H9 (cell line): ENCODE results near the gene EXOC3L1. TPM values are rescaled to one million over a fixed set of nuclear protein-coding genes. Genes with fewer than 3 reads are reported as not detected.

Experiments
- DNase-seq: peaks from one replicate; pipeline ENCODE4 v3.0.0-alpha.2; 2017
- H2AFZ ChIP-seq: one replicate; pipeline ENCODE4 v1.6.1; 2013; ENCODE audit warnings: mild to moderate bottlenecking, low read length, control low read depth, moderate library complexity
- H2AK5ac ChIP-seq: 2 replicates; pipeline ENCODE4 v1.6.1; 2013; ENCODE audit warnings: low read length, control low read depth, mixed read lengths; ENCODE audit not compliant: insufficient read length
- H2BK120ac ChIP-seq: one replicate; pipeline ENCODE4 v1.6.1; 2013; ENCODE audit warnings: low read depth, mild to moderate bottlenecking, low read length, control low read depth, inconsistent platforms; ENCODE audit not compliant: poor library complexity, severe bottlenecking
- H2BK12ac ChIP-seq: 2 replicates; pipeline ENCODE4 v1.6.1; 2013; ENCODE audit warnings: low read length, control low read depth, mixed read lengths, low read depth; ENCODE audit not compliant: insufficient read length
- H2BK15ac ChIP-seq: 2 replicates; pipeline ENCODE4 v1.6.1; 2013; ENCODE audit warnings: low read depth, low read length, control low read depth
- H2BK20ac ChIP-seq: one replicate; pipeline ENCODE4 v1.6.1; 2013; ENCODE audit warnings: low read depth, mild to moderate bottlenecking, low read length, control low read depth, inconsistent platforms; ENCODE audit not compliant: poor library complexity, severe bottlenecking
- H2BK5ac ChIP-seq: 2 replicates; pipeline ENCODE4 v1.6.1; 2013; ENCODE audit warnings: low read length, control low read depth, mixed read lengths; ENCODE audit not compliant: insufficient read length
- H3K14ac ChIP-seq: 2 replicates; pipeline ENCODE4 v1.6.1; 2013; ENCODE audit warnings: low read length, control low read depth; ENCODE audit not compliant: insufficient read depth
- H3K18ac ChIP-seq: 2 replicates; pipeline ENCODE4 v1.6.1; 2013; ENCODE audit warnings: low read depth, mild to moderate bottlenecking, mixed read lengths, low read length, control low read depth; ENCODE audit not compliant: insufficient read length
- H3K23ac ChIP-seq: 2 replicates; pipeline ENCODE4 v1.6.1; 2013; ENCODE audit warnings: low read length, control low read depth, mixed read lengths, low read depth; ENCODE audit not compliant: insufficient read length
- H3K23me2 ChIP-seq: 2 replicates; pipeline ENCODE4 v1.6.1; 2013; ENCODE audit warnings: low read depth, mild to moderate bottlenecking, mixed read lengths, low read length, control low read depth; ENCODE audit not compliant: insufficient read length, poor library complexity, severe bottlenecking
- H3K27ac ChIP-seq: 2 replicates; pipeline ENCODE4 v1.5.1; 2013; ENCODE audit warnings: low read length, control low read depth, mixed read lengths, low read depth; ENCODE audit not compliant: insufficient read length
- H3K27me3 ChIP-seq: 2 replicates; pipeline ENCODE4 v1.6.1; 2013; ENCODE audit warnings: low read length, control low read depth, inconsistent platforms; ENCODE audit not compliant: insufficient read depth
- H3K4ac ChIP-seq: 2 replicates; pipeline ENCODE4 v1.6.1; 2013; ENCODE audit warnings: low read depth, mild to moderate bottlenecking, control low read depth, inconsistent platforms, low read length, moderate library complexity
- H3K4me1 ChIP-seq: 2 replicates; pipeline ENCODE4 v1.6.1; 2013; ENCODE audit warnings: low read length, control low read depth, inconsistent platforms; ENCODE audit not compliant: insufficient read depth
- H3K4me2 ChIP-seq: 2 replicates; pipeline ENCODE4 v1.6.1; 2013; ENCODE audit warnings: low read length, control low read depth, mixed read lengths; ENCODE audit not compliant: insufficient read length, insufficient read depth
- H3K56ac ChIP-seq: 2 replicates; pipeline ENCODE4 v1.6.1; 2013; ENCODE audit warnings: low read depth, mild to moderate bottlenecking, mixed read lengths, low read length, control low read depth; ENCODE audit not compliant: insufficient read length
- H3K79me1 ChIP-seq: 2 replicates; pipeline ENCODE4 v1.6.1; 2013; ENCODE audit warnings: low read depth, mild to moderate bottlenecking, moderate library complexity, low read length, control low read depth, inconsistent platforms; ENCODE audit not compliant: insufficient read depth, poor library complexity, severe bottlenecking
- H3K79me2 ChIP-seq: 2 replicates; pipeline ENCODE4 v1.6.1; 2013; ENCODE audit warnings: low read length, control low read depth, inconsistent platforms; ENCODE audit not compliant: insufficient read depth
- H3K9ac ChIP-seq: 2 replicates; pipeline ENCODE4 v1.6.1; 2013; ENCODE audit warnings: low read length, control low read depth, mixed read lengths; ENCODE audit not compliant: insufficient read length; ENCODE audit errors: extremely low read depth
- H3K9me3 ChIP-seq: one replicate; pipeline ENCODE4 v1.6.1; 2013; ENCODE audit warnings: low read depth, low read length, inconsistent platforms; ENCODE audit not compliant: control insufficient read depth
- H3T11ph ChIP-seq: one replicate; pipeline ENCODE4 v1.6.1; 2013; ENCODE audit warnings: mild to moderate bottlenecking, low read length, control low read depth, inconsistent platforms
- H4K20me1 ChIP-seq: one replicate; pipeline ENCODE4 v1.6.1; 2013; ENCODE audit not compliant: control insufficient read depth, insufficient read length, insufficient read depth
- H4K5ac ChIP-seq: 2 replicates; pipeline ENCODE4 v1.6.1; 2013; ENCODE audit warnings: low read depth, mild to moderate bottlenecking, mixed read lengths, low read length, control low read depth; ENCODE audit not compliant: insufficient read length
- H4K8ac ChIP-seq: replicated peaks from 2 replicates; pipeline ENCODE4 v1.6.1; 2013; ENCODE audit warnings: low read length, control low read depth, mixed read lengths, low read depth; ENCODE audit not compliant: insufficient read length
- H4K91ac ChIP-seq: 2 replicates; pipeline ENCODE4 v1.6.1; 2013; ENCODE audit warnings: low read depth, mild to moderate bottlenecking, moderate library complexity, mixed read lengths, low read length, control low read depth; ENCODE audit not compliant: insufficient read length
- H3K27ac Mint-ChIP-seq, 3 experiments: 2 replicates in 2 of 3; 3 replicates in 1 of 3; pipeline ENCODE4 v1.8.0; 2020 to 2021; ENCODE audit warnings: mixed read lengths in 3 of 3, mild to moderate bottlenecking in 1 of 3, moderate library complexity in 1 of 3
- H3K27me3 Mint-ChIP-seq: 2 replicates; pipeline ENCODE4 v1.8.0; 2021; ENCODE audit warnings: low read depth, mild to moderate bottlenecking, moderate library complexity, mixed read lengths
- H3K36me3 Mint-ChIP-seq, 3 experiments: 2 replicates in 2 of 3; 3 replicates in 1 of 3; pipeline ENCODE4 v1.8.0; 2020 to 2021; ENCODE audit warnings: low read depth in 3 of 3, mixed read lengths in 3 of 3; ENCODE audit not compliant: insufficient read depth in 1 of 3
- H3K4me1 Mint-ChIP-seq, 2 experiments: 2 replicates each; pipeline ENCODE4 v1.8.0; 2020; ENCODE audit warnings: mixed read lengths in 2 of 2
- H3K4me3 Mint-ChIP-seq, 2 experiments: 2 replicates in 1 of 2; 3 replicates in 1 of 2; pipeline ENCODE4 v1.8.0; 2020 to 2021; ENCODE audit warnings: mild to moderate bottlenecking in 2 of 2, mixed read lengths in 2 of 2, moderate library complexity in 1 of 2
- H3K9me3 Mint-ChIP-seq, 2 experiments: 2 replicates in 1 of 2; 3 replicates in 1 of 2; pipeline ENCODE4 v1.8.0; 2020; ENCODE audit warnings: mild to moderate bottlenecking in 2 of 2, mixed read lengths in 2 of 2, moderate library complexity in 1 of 2
- WGBS: extraction: QIAGEN DNeasy Blood & Tissue Kit; methylation state at CpG from one replicate; pipeline ENCODE4 v1.1.7; 2013; ENCODE audit warnings: missing lambda C conversion rate, low lambda C conversion rate, mixed read lengths; ENCODE audit not compliant: insufficient read length; ENCODE audit errors: extremely low coverage; 5-methylcytosine and 5-hydroxymethylcytosine counted together
- total RNA-seq: library from RNA; stranded (reverse); gene quantifications from 2 replicates; pipeline ENCODE4 v1.2.1, GENCODE V29; 2021
- TF ChIP-seq, protein P1 (sequence below): fragments of 200-600 bp; sonication (generic); conservative IDR thresholded peaks from 3 replicates; pipeline ENCODE4 v1.8.0; 2021; ENCODE audit warnings: antibody characterized with exemption, mild to moderate bottlenecking

EXOC3L1 gene
- total RNA-seq, 1 experiment from 2014 or later = 3.3 TPM

DNA sequence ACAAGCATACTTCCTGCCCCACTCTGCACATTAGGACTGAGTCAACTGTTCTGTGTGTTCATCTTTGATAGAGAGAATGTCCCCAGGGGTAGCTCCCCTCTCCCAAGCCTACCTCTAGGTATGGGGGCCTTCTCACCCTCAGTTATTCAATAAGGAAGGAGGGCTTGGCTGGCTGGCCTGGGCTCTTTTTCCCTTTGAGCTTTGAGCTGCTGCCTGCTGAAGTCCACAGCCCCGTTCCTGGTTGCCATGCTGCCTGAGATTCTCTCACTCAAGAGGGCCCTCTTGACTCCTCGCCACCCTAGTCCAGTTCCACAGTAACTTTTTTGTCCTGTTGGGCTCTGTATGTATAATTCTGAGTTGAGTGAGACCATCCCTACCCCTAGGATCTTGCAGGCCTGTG is 44.2 kb downstream of the EXOC3L1 start:
- peaks cover 3% of the 10 kb centered on the region in 2 experiments; a peak in 2 of 4 replicates for H3K4me1 Mint-ChIP-seq

More for the DNA sequence above, 44.2 kb downstream of the EXOC3L1 start:
- Histone ChIP-seq H3K14ac (no peak overlapping the region), H2AFZ (no peak overlapping the region), H4K5ac (no peak overlapping the region), H3K56ac (no peak overlapping the region), H4K20me1 (no peaks in the 10 kb centered on the region), H3K4me1 (no peaks in the 10 kb centered on the region), H2BK5ac (no peak overlapping the region), H2BK20ac (no peak overlapping the region), H3K9ac (no peak overlapping the region), H3K79me2 (no peaks in the 10 kb centered on the region), H2AK5ac (no peak overlapping the region), H2BK120ac (no peak overlapping the region), H3T11ph (no peak overlapping the region), H3K23me2 (no peaks in the 10 kb centered on the region), H3K4me2 (no peak overlapping the region), H3K18ac (no peak overlapping the region), H3K79me1 (no peaks in the 10 kb centered on the region), H2BK12ac (no peak overlapping the region), H3K23ac (no peak overlapping the region), H4K8ac (no peak overlapping the region), H3K4ac (no peak overlapping the region), H2BK15ac (no peak overlapping the region), H3K27ac (no peak overlapping the region), H3K9me3 (no peaks in the 10 kb centered on the region), H3K27me3 (no peaks in the 10 kb centered on the region), H4K91ac (no peak overlapping the region)
- H3K36me3 Mint-ChIP-seq = peaks cover 21 to 75% (median 75%) of the 10 kb centered on the region in 3 experiments
- peak overlapping the region in 1 of 3 experiments; percentile 39; a peak in 1 of 7 replicates for H3K27ac Mint-ChIP-seq
- H3K4me3 Mint-ChIP-seq = no peak overlapping the region
- TF ChIP-seq, protein P1, sequence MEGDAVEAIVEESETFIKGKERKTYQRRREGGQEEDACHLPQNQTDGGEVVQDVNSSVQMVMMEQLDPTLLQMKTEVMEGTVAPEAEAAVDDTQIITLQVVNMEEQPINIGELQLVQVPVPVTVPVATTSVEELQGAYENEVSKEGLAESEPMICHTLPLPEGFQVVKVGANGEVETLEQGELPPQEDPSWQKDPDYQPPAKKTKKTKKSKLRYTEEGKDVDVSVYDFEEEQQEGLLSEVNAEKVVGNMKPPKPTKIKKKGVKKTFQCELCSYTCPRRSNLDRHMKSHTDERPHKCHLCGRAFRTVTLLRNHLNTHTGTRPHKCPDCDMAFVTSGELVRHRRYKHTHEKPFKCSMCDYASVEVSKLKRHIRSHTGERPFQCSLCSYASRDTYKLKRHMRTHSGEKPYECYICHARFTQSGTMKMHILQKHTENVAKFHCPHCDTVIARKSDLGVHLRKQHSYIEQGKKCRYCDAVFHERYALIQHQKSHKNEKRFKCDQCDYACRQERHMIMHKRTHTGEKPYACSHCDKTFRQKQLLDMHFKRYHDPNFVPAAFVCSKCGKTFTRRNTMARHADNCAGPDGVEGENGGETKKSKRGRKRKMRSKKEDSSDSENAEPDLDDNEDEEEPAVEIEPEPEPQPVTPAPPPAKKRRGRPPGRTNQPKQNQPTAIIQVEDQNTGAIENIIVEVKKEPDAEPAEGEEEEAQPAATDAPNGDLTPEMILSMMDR = no peak
- H3K27me3 Mint-ChIP-seq = no peaks in the 10 kb centered on the region; the same call in 1 of the 2 replicates
- no CpG with 5 or more reads among the region's 2 CpGs for WGBS
- DNase-seq = no peak
- peaks cover 0 to 3% of the 10 kb centered on the region in 2 experiments; a peak in 1 of 5 replicates for H3K9me3 Mint-ChIP-seq
